ENCODE data around the gene FCHO2. TPM values are rescaled to one million over a fixed set of nuclear protein-coding genes. Genes with fewer than 3 reads are reported as not detected.
"Not testable (repeated sequence)": the region's sequence is repeated elsewhere in the genome, so short reads cannot be mapped to it uniquely, and the experiment has no call there.

Gene FCHO2
- total RNA-seq, 5 donors from 2014 or later (not counting 1 experiment from before 2014, with no cell fraction given), result 0.90 to 5.5 (median 4.1) TPM

GRCh38 chr5:72954389-72954788, 1.5 kb upstream of the FCHO2 start:
- 96% methylated on average over 5 of the region's 7 CpGs for WGBS (ENCODE audit: insufficient coverage)
- peaks cover 2% of the 10 kb centered on the region for H3K9me3 ChIP-seq
- CTCF ChIA-PET, result interaction anchor here in 1 of 2 donors (0.6 to 0.8 kb wide), 2 partner anchors 26 to 1478 kb away, joined by 3 to 6 read pairs; no protein-coding TSS in a partner anchor
- H3K27ac ChIP-seq (ENCODE audit: low read length), result no peak overlapping the region
- no peak overlapping the region for H3K4me3 ChIP-seq (ENCODE audit: control insufficient read depth in 1 of 2, extremely low read depth in 1 of 2, low read length in 1 of 2)
- H3K36me3 ChIP-seq (ENCODE audit: control insufficient read depth in 2 of 2, extremely low read depth in 1 of 2, insufficient read depth in 1 of 2, low read length in 1 of 2), result no peaks in the 10 kb centered on the region
- peaks cover 7 to 12% of the 10 kb centered on the region in 2 experiments for H3K27me3 ChIP-seq (replicated peaks in 1 of 2; ENCODE audit: control insufficient read depth in 2 of 2, extremely low read depth in 1 of 2, insufficient read depth in 2 of 2, low read length in 1 of 2)
- H3K9me3 Mint-ChIP-seq, result no peaks in the 10 kb centered on the region
- H3K36me3 Mint-ChIP-seq, result no peaks in the 10 kb centered on the region
- H3K27me3 Mint-ChIP-seq, result peaks cover 40 to 50% of the 10 kb centered on the region in 2 donors
- peaks cover 18 to 20% (median 19%) of the 10 kb centered on the region in 3 donors for H3K4me1 Mint-ChIP-seq
- ATAC-seq (replicated peaks in 1 of 4), result no peak
- DNase-seq, result no peak
- H3K4me1 ChIP-seq (ENCODE audit: control insufficient read depth in 1 of 2, extremely low read depth in 1 of 2, insufficient read depth in 2 of 2, low read length in 2 of 2), result peaks cover 2 to 12% of the 10 kb centered on the region in 2 experiments
- H3K4me3 Mint-ChIP-seq, result peak overlapping the region; percentile 10 to 93 (median 53)
- peak overlapping the region in 1 of 2 donors; percentile 57 for H3K27ac Mint-ChIP-seq
- POLR2A ChIA-PET, result no interaction called here

GRCh38 chr5:72955143-72955767, 586 bp upstream of the FCHO2 start:
- ChIA-PET CTCF (interaction anchor here in 1 of 2 donors (0.6 to 0.8 kb wide), 2 partner anchors 25 to 1479 kb away, joined by 3 to 6 read pairs; no protein-coding TSS in a partner anchor), POLR2A (no interaction called here)
- Histone ChIP-seq H3K9me3 (peaks cover 2% of the 10 kb centered on the region), H3K4me3 (ENCODE audit: control insufficient read depth in 1 of 2, extremely low read depth in 1 of 2, low read length in 1 of 2) (peak overlapping the region; percentile 55 to 71), H3K27ac (ENCODE audit: low read length) (no peak overlapping the region), H3K4me1 (ENCODE audit: control insufficient read depth in 1 of 2, extremely low read depth in 1 of 2, insufficient read depth in 2 of 2, low read length in 2 of 2) (peaks cover 2 to 12% of the 10 kb centered on the region in 2 experiments), H3K27me3 (replicated peaks in 1 of 2; ENCODE audit: control insufficient read depth in 2 of 2, extremely low read depth in 1 of 2, insufficient read depth in 2 of 2, low read length in 1 of 2) (peaks cover 5 to 16% of the 10 kb centered on the region in 2 experiments), H3K36me3 (ENCODE audit: control insufficient read depth in 2 of 2, extremely low read depth in 1 of 2, insufficient read depth in 1 of 2, low read length in 1 of 2) (no peaks in the 10 kb centered on the region)
- Mint-ChIP-seq H3K36me3 (no peaks in the 10 kb centered on the region), H3K9me3 (no peaks in the 10 kb centered on the region), H3K27ac (peak overlapping the region; percentile 49 to 64), H3K4me3 (peak overlapping the region; percentile 91 to 93 (median 92)), H3K4me1 (peaks cover 18 to 20% (median 19%) of the 10 kb centered on the region in 3 donors), H3K27me3 (peaks cover 47 to 55% of the 10 kb centered on the region in 2 donors)
- 6% methylated on average over 32 of the region's 33 CpGs for WGBS (ENCODE audit: insufficient coverage)
- DNase-seq (peak in 3 of 35 experiments; percentile 0 to 3 (median 1)), ATAC-seq (replicated peaks in 1 of 4) (peak; percentile 9 to 40 (median 33))

DNA sequence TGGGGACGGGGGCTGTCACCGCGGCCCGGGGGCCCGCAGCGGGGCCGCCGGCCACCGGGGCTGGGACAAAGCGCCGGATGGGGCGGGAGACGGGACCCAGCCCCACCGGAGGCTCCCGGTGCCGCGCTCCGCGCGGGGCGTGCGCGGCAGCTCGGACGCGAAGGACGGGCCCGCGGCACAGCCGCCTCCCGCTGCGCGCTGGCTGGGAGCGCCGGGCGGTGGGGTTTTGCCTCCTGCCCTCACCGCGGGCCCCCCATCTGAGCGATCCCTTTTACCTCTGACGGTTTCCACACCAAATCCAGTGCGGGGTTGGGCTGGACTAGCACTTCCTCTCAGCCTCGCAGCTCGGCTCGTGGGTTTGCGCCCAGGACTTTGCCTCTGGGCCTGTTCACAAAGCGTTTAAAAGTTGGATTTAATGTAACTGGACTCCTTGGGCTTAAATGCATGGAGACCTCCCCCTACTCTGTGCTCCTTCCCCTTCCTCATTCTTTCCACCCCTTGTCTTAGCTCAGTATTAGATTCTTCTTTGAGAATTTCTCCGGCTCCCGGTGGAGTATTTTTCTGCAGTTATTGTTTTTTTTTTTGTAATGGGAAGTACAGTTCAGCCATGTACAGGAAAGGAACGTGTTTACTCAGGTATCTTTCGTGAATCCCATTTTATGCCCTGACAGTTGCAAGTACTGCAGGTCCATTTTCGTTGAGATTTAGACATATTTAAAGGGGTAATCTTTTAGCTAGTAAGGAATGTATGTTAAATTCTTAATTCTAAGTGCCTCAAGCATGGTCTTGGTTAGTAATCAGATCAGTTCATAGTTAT, 691 bp downstream of the FCHO2 start:
- Mint-ChIP-seq H3K4me3 (peak overlapping the region; percentile 83 to 93 (median 84)), H3K27me3 (peaks cover 47 to 51% of the 10 kb centered on the region in 2 donors), H3K27ac (no peak overlapping the region), H3K9me3 (no peaks in the 10 kb centered on the region), H3K4me1 (peaks cover 18 to 20% (median 19%) of the 10 kb centered on the region in 3 donors), H3K36me3 (no peaks in the 10 kb centered on the region)
- DNase-seq (peak in 22 of 35 experiments; percentile 0 to 36 (median 8)), ATAC-seq (replicated peaks in 1 of 4) (peak; percentile 33 to 60 (median 49))
- H3K27ac ChIP-seq (ENCODE audit: low read length), result no peak overlapping the region
- POLR2A ChIA-PET, result no interaction called here
- CTCF ChIA-PET, result no interaction called here
- H3K9me3 ChIP-seq, result peaks cover 2% of the 10 kb centered on the region
- H3K4me3 ChIP-seq (ENCODE audit: control insufficient read depth in 1 of 2, extremely low read depth in 1 of 2, low read length in 1 of 2), result peak overlapping the region; percentile 55 to 71
- WGBS (ENCODE audit: insufficient coverage), result under 1% methylated on average over 39 of the region's 51 CpGs
- peaks cover 2 to 12% of the 10 kb centered on the region in 2 experiments for H3K4me1 ChIP-seq (ENCODE audit: control insufficient read depth in 1 of 2, extremely low read depth in 1 of 2, insufficient read depth in 2 of 2, low read length in 2 of 2)
- H3K36me3 ChIP-seq (ENCODE audit: control insufficient read depth in 2 of 2, extremely low read depth in 1 of 2, insufficient read depth in 1 of 2, low read length in 1 of 2), result no peaks in the 10 kb centered on the region
- peaks cover 5 to 15% of the 10 kb centered on the region in 2 experiments for H3K27me3 ChIP-seq (replicated peaks in 1 of 2; ENCODE audit: control insufficient read depth in 2 of 2, extremely low read depth in 1 of 2, insufficient read depth in 2 of 2, low read length in 1 of 2)

DNA sequence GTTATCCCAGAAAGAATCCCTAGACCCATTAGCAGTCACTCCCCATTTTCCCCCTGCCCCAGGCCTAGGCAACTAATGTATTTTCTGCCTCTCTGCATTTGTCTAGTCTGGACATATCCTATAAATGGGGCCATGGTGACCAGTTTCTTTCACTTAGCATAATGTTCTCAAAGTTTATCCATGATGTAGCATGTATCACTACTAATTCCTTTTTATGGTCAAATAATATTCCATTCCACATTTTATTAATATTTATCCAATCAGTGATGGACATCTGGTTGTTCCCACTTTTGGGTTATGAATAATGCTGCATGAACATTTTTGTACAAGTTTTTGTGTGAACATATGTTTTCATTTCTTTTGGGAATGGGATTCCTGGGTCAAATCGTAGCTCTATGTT, 1.5 kb downstream of the FCHO2 start:
- H3K27ac Mint-ChIP-seq, result no peak overlapping the region
- H3K36me3 Mint-ChIP-seq, result no peaks in the 10 kb centered on the region
- H3K4me3 Mint-ChIP-seq, result peak overlapping the region; percentile 83 to 93 (median 84)
- H3K9me3 Mint-ChIP-seq, result no peaks in the 10 kb centered on the region
- WGBS (ENCODE audit: insufficient coverage), result no CpG with 5 or more reads among the region's 1 CpG
- Histone ChIP-seq H3K27ac (ENCODE audit: low read length) (no peak overlapping the region), H3K9me3 (peaks cover 2% of the 10 kb centered on the region), H3K27me3 (replicated peaks in 1 of 2; ENCODE audit: control insufficient read depth in 2 of 2, extremely low read depth in 1 of 2, insufficient read depth in 2 of 2, low read length in 1 of 2) (peaks cover 5 to 13% of the 10 kb centered on the region in 2 experiments), H3K36me3 (ENCODE audit: control insufficient read depth in 2 of 2, extremely low read depth in 1 of 2, insufficient read depth in 1 of 2, low read length in 1 of 2) (no peaks in the 10 kb centered on the region), H3K4me1 (ENCODE audit: control insufficient read depth in 1 of 2, extremely low read depth in 1 of 2, insufficient read depth in 2 of 2, low read length in 2 of 2) (peaks cover 2 to 12% of the 10 kb centered on the region in 2 experiments), H3K4me3 (ENCODE audit: control insufficient read depth in 1 of 2, extremely low read depth in 1 of 2, low read length in 1 of 2) (no peak overlapping the region)
- POLR2A ChIA-PET, result no interaction called here
- DNase-seq, result no peak
- H3K27me3 Mint-ChIP-seq, result peaks cover 47 to 52% of the 10 kb centered on the region in 2 donors
- CTCF ChIA-PET, result interaction anchor here in 1 of 2 donors (0.5 kb wide), 1 partner anchor 214 kb away, joined by 4 read pairs; no protein-coding TSS in a partner anchor
- H3K4me1 Mint-ChIP-seq, result peaks cover 18 to 20% (median 19%) of the 10 kb centered on the region in 3 donors
- no peak for ATAC-seq (replicated peaks in 1 of 4)

- WGBS (ENCODE audit: insufficient coverage), result no CpG with 5 or more reads among the region's 1 CpG
- H3K9me3 Mint-ChIP-seq, result no peaks in the 10 kb centered on the region
- peaks cover 18 to 20% (median 19%) of the 10 kb centered on the region in 3 donors for H3K4me1 Mint-ChIP-seq
- no peak overlapping the region for H3K4me3 Mint-ChIP-seq
- no peak overlapping the region for H3K27ac Mint-ChIP-seq
- ChIA-PET CTCF (no interaction called here), POLR2A (no interaction called here)
- no peaks in the 10 kb centered on the region for H3K36me3 Mint-ChIP-seq
- peaks cover 39 to 45% of the 10 kb centered on the region in 2 donors for H3K27me3 Mint-ChIP-seq
- no peaks in the 10 kb centered on the region for H3K36me3 ChIP-seq (ENCODE audit: control insufficient read depth in 2 of 2, extremely low read depth in 1 of 2, insufficient read depth in 1 of 2, low read length in 1 of 2)
- DNase-seq (no peak), ATAC-seq (replicated peaks in 1 of 4) (no peak)
- peaks cover 2% of the 10 kb centered on the region for H3K9me3 ChIP-seq
- no peak overlapping the region for H3K4me3 ChIP-seq (ENCODE audit: control insufficient read depth in 1 of 2, extremely low read depth in 1 of 2, low read length in 1 of 2)
- H3K27me3 ChIP-seq (replicated peaks in 1 of 2; ENCODE audit: control insufficient read depth in 2 of 2, extremely low read depth in 1 of 2, insufficient read depth in 2 of 2, low read length in 1 of 2), result peaks cover 5 to 16% of the 10 kb centered on the region in 2 experiments
- peaks cover 2 to 12% of the 10 kb centered on the region in 2 experiments for H3K4me1 ChIP-seq (ENCODE audit: control insufficient read depth in 1 of 2, extremely low read depth in 1 of 2, insufficient read depth in 2 of 2, low read length in 2 of 2)
- H3K27ac ChIP-seq (ENCODE audit: low read length), result no peak overlapping the region
These were observed 3.4 kb downstream of the FCHO2 start for GRCh38 chr5:72959257-72959656.

GRCh38 chr5:72974481-72974880, 18.6 kb downstream of the FCHO2 start:
- H3K9me3 ChIP-seq; H3K27me3 Mint-ChIP-seq; H3K4me1 ChIP-seq (ENCODE audit: control insufficient read depth in 1 of 2, extremely low read depth in 1 of 2, insufficient read depth in 2 of 2, low read length in 2 of 2); H3K27me3 ChIP-seq (replicated peaks in 1 of 2; ENCODE audit: control insufficient read depth in 2 of 2, extremely low read depth in 1 of 2, insufficient read depth in 2 of 2, low read length in 1 of 2); H3K27ac Mint-ChIP-seq; H3K4me3 Mint-ChIP-seq; ATAC-seq (replicated peaks in 1 of 4); H3K4me3 ChIP-seq (ENCODE audit: control insufficient read depth in 1 of 2, extremely low read depth in 1 of 2, low read length in 1 of 2); H3K4me1 Mint-ChIP-seq; CTCF ChIA-PET; H3K9me3 Mint-ChIP-seq; DNase-seq; POLR2A ChIA-PET; H3K27ac ChIP-seq (ENCODE audit: low read length); H3K36me3 Mint-ChIP-seq; H3K36me3 ChIP-seq (ENCODE audit: control insufficient read depth in 2 of 2, extremely low read depth in 1 of 2, insufficient read depth in 1 of 2, low read length in 1 of 2): not testable (repeated sequence)
- WGBS (ENCODE audit: insufficient coverage), result no CpG with 5 or more reads among the region's 5 CpGs
